ENCODE data around the gene EPB41L2. TPM values are rescaled to one million over a fixed set of nuclear protein-coding genes. Genes with fewer than 3 reads are reported as not detected.

EPB41L2 gene
- total RNA-seq, 1 donor from 2014 or later, result 66.3 TPM

- no peaks in the 10 kb centered on the region for H3K36me3 Mint-ChIP-seq
- H3K27me3 Mint-ChIP-seq (ENCODE audit: low read depth), result no peaks in the 10 kb centered on the region
- H3K27ac Mint-ChIP-seq, result no peak overlapping the region
- H3K4me3 Mint-ChIP-seq, result no peak overlapping the region
- no peaks in the 10 kb centered on the region for H3K9me3 Mint-ChIP-seq
- no peak for TF ChIP-seq CTCF (IDR thresholded peaks at IDR 0.05; ENCODE audit: unreplicated experiment)
- peaks cover 16% of the 10 kb centered on the region for H3K4me1 Mint-ChIP-seq
- DNase-seq (ENCODE audit: low spot score in 2 of 2, unreplicated experiment in 2 of 2), result no peak
Observed at GRCh38 chr6:131036601-131037000, 26.4 kb downstream of the EPB41L2 start.

- H3K4me1 Mint-ChIP-seq, result peaks cover 13% of the 10 kb centered on the region
- no peak for TF ChIP-seq CTCF (IDR thresholded peaks at IDR 0.05; ENCODE audit: unreplicated experiment)
- no peaks in the 10 kb centered on the region for H3K27me3 Mint-ChIP-seq (ENCODE audit: low read depth)
Observed at GRCh38 chr6:131036143-131036542, 26.9 kb downstream of the EPB41L2 start.

GRCh38 chr6:131035582-131035981, 27.5 kb downstream of the EPB41L2 start:
- Mint-ChIP-seq H3K36me3 (no peaks in the 10 kb centered on the region), H3K4me3 (no peak overlapping the region), H3K4me1 (peaks cover 8% of the 10 kb centered on the region), H3K27me3 (ENCODE audit: low read depth) (no peaks in the 10 kb centered on the region), H3K9me3 (no peaks in the 10 kb centered on the region), H3K27ac (no peak overlapping the region)
- no peak for DNase-seq (ENCODE audit: low spot score in 2 of 2, unreplicated experiment in 2 of 2)
- no peak for TF ChIP-seq CTCF (IDR thresholded peaks at IDR 0.05; ENCODE audit: unreplicated experiment)

More at GRCh38 chr6:131036143-131036542, 26.9 kb downstream of the EPB41L2 start:
- H3K4me3 Mint-ChIP-seq, result no peak overlapping the region
- DNase-seq (ENCODE audit: low spot score in 2 of 2, unreplicated experiment in 2 of 2), result no peak
- H3K36me3 Mint-ChIP-seq, result no peaks in the 10 kb centered on the region
- no peak overlapping the region for H3K27ac Mint-ChIP-seq
- no peaks in the 10 kb centered on the region for H3K9me3 Mint-ChIP-seq

- no peak for DNase-seq (ENCODE audit: low spot score in 2 of 2, unreplicated experiment in 2 of 2)
- Mint-ChIP-seq H3K4me3 (no peak overlapping the region), H3K36me3 (no peaks in the 10 kb centered on the region), H3K9me3 (no peaks in the 10 kb centered on the region), H3K27ac (no peak overlapping the region), H3K27me3 (ENCODE audit: low read depth) (no peaks in the 10 kb centered on the region), H3K4me1 (peaks cover 10% of the 10 kb centered on the region)
- TF ChIP-seq CTCF (IDR thresholded peaks at IDR 0.05; ENCODE audit: unreplicated experiment), result no peak
Observed at GRCh38 chr6:131033631-131034030, 29.4 kb downstream of the EPB41L2 start.

GRCh38 chr6:131029626-131030297, 33.3 kb downstream of the EPB41L2 start:
- no peak overlapping the region for H3K4me3 Mint-ChIP-seq
- H3K27me3 Mint-ChIP-seq (ENCODE audit: low read depth), result no peaks in the 10 kb centered on the region
- DNase-seq (ENCODE audit: low spot score in 2 of 2, unreplicated experiment in 2 of 2), result no peak
- peaks cover 8% of the 10 kb centered on the region for H3K4me1 Mint-ChIP-seq
- peak overlapping the region; percentile 52 for H3K27ac Mint-ChIP-seq
- H3K36me3 Mint-ChIP-seq, result no peaks in the 10 kb centered on the region
- H3K9me3 Mint-ChIP-seq, result no peaks in the 10 kb centered on the region
- TF ChIP-seq CTCF (IDR thresholded peaks at IDR 0.05; ENCODE audit: unreplicated experiment), result no peak

Data from mesothelial cell of epicardium (in vitro differentiated cells).